ENCODE results near the gene ARHGAP31. TPM values are rescaled to one million over a fixed set of nuclear protein-coding genes. Genes with fewer than 3 reads are reported as not detected.
"Not testable (repeated sequence)": the region's sequence is repeated elsewhere in the genome, so short reads cannot be mapped to it uniquely, and the experiment has no call there.

The ARHGAP31 gene
- total and polyA plus RNA-seq, 9 donors = 6.3 to 41.4 (median 21.3) TPM

DNA sequence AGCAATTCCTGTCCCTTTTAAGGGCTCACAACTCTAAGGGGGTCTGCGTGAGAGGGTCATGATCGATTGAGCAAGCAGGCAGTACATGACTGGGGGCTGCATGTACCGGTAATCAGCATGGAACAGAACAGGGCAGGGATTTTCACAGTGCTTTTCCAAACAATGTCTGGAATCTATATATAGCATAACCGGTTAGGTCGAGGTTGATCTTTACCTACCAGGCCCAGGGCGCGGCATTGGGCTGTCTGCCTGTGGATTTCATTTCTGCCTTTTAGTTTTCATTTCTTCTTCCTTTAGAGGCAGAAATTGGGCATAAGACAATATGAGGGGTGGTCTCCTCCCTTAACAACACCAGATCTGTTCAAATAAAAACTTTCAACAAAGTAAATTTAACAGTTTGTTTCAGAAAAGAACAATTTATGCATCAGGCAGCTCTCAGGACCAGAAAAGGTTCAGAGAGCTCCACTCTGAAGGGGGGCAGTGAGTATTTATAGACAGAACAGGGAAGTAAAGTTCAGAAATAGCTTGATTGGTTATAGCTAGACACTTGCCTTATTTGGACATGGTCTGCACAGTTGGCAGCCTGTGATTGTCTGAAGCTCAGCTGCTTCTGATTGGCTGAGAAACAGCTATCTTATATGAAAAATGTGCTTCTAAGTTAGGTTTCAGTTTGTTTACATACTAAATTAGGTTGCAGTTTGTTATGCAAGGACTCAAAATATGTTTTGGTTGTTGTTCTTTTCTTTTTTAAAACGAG, 36.4 kb upstream of the ARHGAP31 start:
- Histone ChIP-seq H3K4me1 (ENCODE audit: insufficient read depth) (peaks cover 1% of the 10 kb centered on the region), H3K4me3 (no peak overlapping the region), H3K27ac (no peak overlapping the region), H3K9me3 (no peaks in the 10 kb centered on the region), H3K36me3 (no peaks in the 10 kb centered on the region), H3K27me3 (no peaks in the 10 kb centered on the region)
- DNase-seq = no peak
- WGBS, 3 donors = 80 to 86% (median 84%) methylated on average over 8 of the region's 8 CpGs
- intact Hi-C loops (cut with DNase I) = no loop called here
- TF ChIP-seq EP300 (IDR thresholded peaks at IDR 0.05) = no peak
- TF ChIP-seq POLR2A (IDR thresholded peaks at IDR 0.05) = no peak
- TF ChIP-seq, protein P1, sequence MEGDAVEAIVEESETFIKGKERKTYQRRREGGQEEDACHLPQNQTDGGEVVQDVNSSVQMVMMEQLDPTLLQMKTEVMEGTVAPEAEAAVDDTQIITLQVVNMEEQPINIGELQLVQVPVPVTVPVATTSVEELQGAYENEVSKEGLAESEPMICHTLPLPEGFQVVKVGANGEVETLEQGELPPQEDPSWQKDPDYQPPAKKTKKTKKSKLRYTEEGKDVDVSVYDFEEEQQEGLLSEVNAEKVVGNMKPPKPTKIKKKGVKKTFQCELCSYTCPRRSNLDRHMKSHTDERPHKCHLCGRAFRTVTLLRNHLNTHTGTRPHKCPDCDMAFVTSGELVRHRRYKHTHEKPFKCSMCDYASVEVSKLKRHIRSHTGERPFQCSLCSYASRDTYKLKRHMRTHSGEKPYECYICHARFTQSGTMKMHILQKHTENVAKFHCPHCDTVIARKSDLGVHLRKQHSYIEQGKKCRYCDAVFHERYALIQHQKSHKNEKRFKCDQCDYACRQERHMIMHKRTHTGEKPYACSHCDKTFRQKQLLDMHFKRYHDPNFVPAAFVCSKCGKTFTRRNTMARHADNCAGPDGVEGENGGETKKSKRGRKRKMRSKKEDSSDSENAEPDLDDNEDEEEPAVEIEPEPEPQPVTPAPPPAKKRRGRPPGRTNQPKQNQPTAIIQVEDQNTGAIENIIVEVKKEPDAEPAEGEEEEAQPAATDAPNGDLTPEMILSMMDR (IDR thresholded peaks at IDR 0.05) = no peak

DNA sequence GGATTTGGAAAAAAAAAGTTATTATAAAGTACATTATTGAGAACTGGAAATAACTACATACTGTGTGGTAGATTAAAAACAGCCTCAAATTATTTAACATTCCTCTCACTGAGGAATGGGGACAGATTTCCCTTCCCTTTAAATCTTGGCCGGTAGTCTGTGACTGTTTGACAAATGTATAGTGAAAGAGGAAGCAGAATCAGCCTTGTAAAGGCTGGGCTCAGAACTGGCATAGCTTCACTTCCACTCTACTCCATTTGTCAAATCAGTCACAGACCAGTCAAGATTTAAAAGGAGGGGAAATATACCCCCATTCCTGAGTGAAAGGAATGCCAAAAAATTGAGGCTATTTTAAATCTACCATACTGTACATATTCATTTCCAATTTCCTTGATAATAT, 35.3 kb upstream of the ARHGAP31 start:
- no peak for DNase-seq

DNA sequence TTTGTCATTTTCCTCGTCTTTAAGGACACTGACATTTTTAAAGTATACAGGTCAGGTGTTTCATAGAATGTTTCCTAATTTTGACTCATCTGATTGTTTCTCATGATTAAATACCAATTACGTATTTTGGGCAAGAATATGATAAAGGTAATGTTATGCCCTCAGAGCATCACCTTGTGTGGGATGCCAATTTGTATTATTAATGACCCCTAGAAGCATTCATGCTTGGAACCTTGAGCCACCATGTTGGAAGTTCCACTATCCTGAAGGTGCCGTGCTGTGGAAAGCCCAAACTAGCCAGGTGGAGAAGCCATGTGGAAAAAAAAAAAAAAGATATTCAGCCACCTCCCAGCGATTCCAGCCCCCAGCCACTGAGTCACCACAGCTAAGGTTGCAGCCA, 34.4 kb upstream of the ARHGAP31 start:
- Histone ChIP-seq H3K27me3 (no peaks in the 10 kb centered on the region), H3K27ac (no peak overlapping the region), H3K4me3 (no peak overlapping the region), H3K36me3 (no peaks in the 10 kb centered on the region), H3K4me1 (ENCODE audit: insufficient read depth) (peaks cover 1% of the 10 kb centered on the region), H3K9me3 (no peaks in the 10 kb centered on the region)
- TF ChIP-seq POLR2A (IDR thresholded peaks at IDR 0.05) (no peak), EP300 (IDR thresholded peaks at IDR 0.05) (no peak)
- TF ChIP-seq, protein P1 (IDR thresholded peaks at IDR 0.05) = no peak
- WGBS, 3 donors = 84 to 93% (median 93%) methylated on average over 4 of the region's 4 CpGs
- intact Hi-C loops (cut with DNase I) = no loop called here
- no peak for DNase-seq

More for the DNA sequence above, 35.3 kb upstream of the ARHGAP31 start:
- peaks cover 1% of the 10 kb centered on the region for H3K4me1 ChIP-seq (ENCODE audit: insufficient read depth)
- TF ChIP-seq, protein P1 (IDR thresholded peaks at IDR 0.05) = no peak
- TF ChIP-seq POLR2A (IDR thresholded peaks at IDR 0.05) (no peak), EP300 (IDR thresholded peaks at IDR 0.05) (no peak)
- H3K9me3 ChIP-seq = no peaks in the 10 kb centered on the region
- no peaks in the 10 kb centered on the region for H3K27me3 ChIP-seq
- H3K36me3 ChIP-seq = no peaks in the 10 kb centered on the region
- intact Hi-C loops (cut with DNase I) = no loop called here
- 10 to 33% (median 14%) methylated on average over 1 of the region's 1 CpG for WGBS, 3 donors
- no peak overlapping the region for H3K4me3 ChIP-seq
- no peak overlapping the region for H3K27ac ChIP-seq

DNA sequence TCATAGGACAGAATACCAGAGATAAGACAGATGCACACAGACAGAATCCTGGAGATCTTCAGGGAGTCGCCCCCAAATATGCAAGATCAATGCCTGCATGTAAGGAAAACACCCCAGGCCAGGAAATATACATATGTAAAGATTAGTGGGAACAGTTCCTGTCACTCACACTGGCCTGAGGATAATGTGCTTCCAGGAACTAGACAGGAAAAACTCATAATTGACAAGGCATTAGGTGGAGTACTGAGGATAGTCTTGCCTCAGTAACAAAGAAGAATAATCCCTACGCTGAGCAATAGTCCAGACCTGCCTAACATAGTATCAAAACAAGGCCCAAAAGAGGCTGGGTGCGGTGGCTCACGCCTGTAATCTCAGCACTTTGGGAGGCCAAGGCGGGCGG, 33.1 kb upstream of the ARHGAP31 start:
- intact Hi-C loops (cut with DNase I) = no loop called here
- Histone ChIP-seq H3K36me3 (no peaks in the 10 kb centered on the region), H3K4me3 (no peak overlapping the region), H3K27me3 (no peaks in the 10 kb centered on the region), H3K4me1 (ENCODE audit: insufficient read depth) (peaks cover 1% of the 10 kb centered on the region), H3K9me3 (no peaks in the 10 kb centered on the region), H3K27ac (no peak overlapping the region)
- TF ChIP-seq, protein P1 (IDR thresholded peaks at IDR 0.05) = no peak
- TF ChIP-seq POLR2A (IDR thresholded peaks at IDR 0.05) = no peak
- no peak for TF ChIP-seq EP300 (IDR thresholded peaks at IDR 0.05)
- WGBS, 3 donors = 69 to 78% (median 75%) methylated on average over 6 of the region's 6 CpGs
- DNase-seq = no peak

DNA sequence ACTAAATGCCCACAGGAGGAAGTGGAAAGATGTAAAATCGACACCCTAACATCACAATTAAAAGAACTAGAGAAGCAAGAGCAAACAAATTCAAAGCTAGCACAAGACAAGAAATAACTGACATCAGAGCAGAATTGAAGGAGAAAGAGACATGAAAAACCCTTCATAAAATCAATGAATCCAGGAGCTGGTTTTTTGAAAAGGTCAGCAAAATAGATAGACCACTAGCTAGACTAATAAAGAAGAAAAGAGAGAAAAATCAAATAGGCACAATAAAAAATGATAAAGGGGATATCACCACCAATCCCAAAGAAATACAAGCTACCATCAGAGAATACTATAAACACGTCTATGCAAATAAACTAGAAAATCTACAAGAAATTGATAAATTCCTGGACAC, 24.0 kb upstream of the ARHGAP31 start:
- H3K4me1 ChIP-seq (ENCODE audit: insufficient read depth); H3K27me3 ChIP-seq; intact Hi-C loops (cut with DNase I); H3K36me3 ChIP-seq; DNase-seq; H3K27ac ChIP-seq; H3K9me3 ChIP-seq; H3K4me3 ChIP-seq: not testable (repeated sequence)
- WGBS, 3 donors = 80 to 83% (median 80%) methylated on average over 2 of the region's 2 CpGs
